GM15510 (cell line): ENCODE measurements around the gene SYCE1.

Source experiments
- POLR2A ChIP-seq: IDR thresholded peaks from 3 replicates; pipeline ENCODE4 v1.6.1; 2011; ENCODE audit warnings: borderline replicate concordance; ENCODE audit not compliant: insufficient read length; ENCODE audit errors: extremely low read depth

Gene SYCE1

GRCh38 chr10:133516057-133516456 is 49.3 kb downstream of the SYCE1 start:
- no peak for TF ChIP-seq POLR2A

- TF ChIP-seq POLR2A: no peak
These were observed 49.9 kb downstream of the SYCE1 start for GRCh38 chr10:133515471-133515870.

GRCh38 chr10:133511907-133512528 is 53.4 kb downstream of the SYCE1 start:
- no peak for TF ChIP-seq POLR2A

GRCh38 chr10:133511408-133511807 is 54.0 kb downstream of the SYCE1 start:
- no peak for TF ChIP-seq POLR2A

- TF ChIP-seq POLR2A: no peak
These were observed 55.7 kb downstream of the SYCE1 start for GRCh38 chr10:133509700-133510099.
